A549 treated with AZD9567 at 1 μM for 4 hours (cell line): ENCODE data around the gene POTEC. TPM values are rescaled to one million over a fixed set of nuclear protein-coding genes. Genes with fewer than 3 reads are reported as not detected.

Source experiments
- total RNA-seq: library from RNA; stranded (reverse); fragments of 200-300 nt; extraction: Qiagen RNA extraction; gene quantifications from 5 replicates; pipeline ENCODE4 v1.2.3, GENCODE V29; 2022; ENCODE audit not compliant: insufficient read depth

POTEC gene
- not detected in 5 replicates for total RNA-seq

GRCh38 chr18:14543446-14543964 lies at the start of gene POTEC:
Gene POTEC, minus strand, starts transcription at chr18:14543600. Its CDS starts 454 bp downstream, at chr18:14543146.

Other genes with a start within 250 kb of the POTEC start
- gene ANKRD30B, start 204.6 kb upstream of the POTEC start, total RNA-seq = not detected in 5 replicates